OCI-LY1 (cell line): ENCODE measurements around the gene CNOT8.

Experiments used
- H2AFZ ChIP-seq: fragments of 200-600 bp; sonication (generic), shearing (Covaris generic); 2 replicates; pipeline ENCODE4 v1.6.0; 2014; ENCODE audit warnings: antibody characterized with exemption, mild to moderate bottlenecking, low read length
- H3F3A ChIP-seq: fragments of 200-600 bp; sonication (generic), shearing (Covaris generic); 2 replicates; pipeline ENCODE4 v1.6.0; 2014; ENCODE audit warnings: mild to moderate bottlenecking, antibody characterized with exemption, low read length, moderate library complexity; ENCODE audit not compliant: insufficient read depth
- H3K27ac ChIP-seq: fragments of 200-600 bp; sonication (generic); 2 replicates; pipeline ENCODE4 v1.5.1; 2014; ENCODE audit warnings: low read length, mixed run types, mild to moderate bottlenecking, low read depth; ENCODE audit not compliant: poor library complexity, severe bottlenecking
- H3K27me3 ChIP-seq: fragments of 200-600 bp; sonication (generic); 2 replicates; pipeline ENCODE4 v1.6.0; 2014; ENCODE audit warnings: antibody characterized with exemption, mild to moderate bottlenecking, low read length, moderate library complexity; ENCODE audit not compliant: insufficient read depth
- H3K36me3 ChIP-seq: fragments of 200-600 bp; sonication (generic); 2 replicates; pipeline ENCODE4 v1.6.1; 2014; ENCODE audit warnings: mild to moderate bottlenecking, antibody characterized with exemption, low read length, moderate library complexity, mixed read lengths; ENCODE audit not compliant: insufficient read depth
- H3K4me1 ChIP-seq: fragments of 200-600 bp; sonication (generic); 2 replicates; pipeline ENCODE4 v1.5.1; 2014; ENCODE audit warnings: mild to moderate bottlenecking, low read length, moderate library complexity; ENCODE audit not compliant: insufficient read depth, severe bottlenecking
- H3K4me2 ChIP-seq: fragments of 200-600 bp; sonication (generic), shearing (Covaris generic); 2 replicates; pipeline ENCODE4 v1.6.1; 2014; ENCODE audit warnings: low read length
- H3K4me3 ChIP-seq: fragments of 200-600 bp; sonication (generic); 2 replicates; pipeline ENCODE4 v1.5.1; 2014; ENCODE audit warnings: low read length, low read depth, mild to moderate bottlenecking, mixed read lengths; ENCODE audit not compliant: poor library complexity, severe bottlenecking
- H3K79me2 ChIP-seq: fragments of 200-600 bp; shearing (Covaris generic); 2 replicates; pipeline ENCODE4 v1.6.1; 2016; ENCODE audit warnings: mixed run types, low read length, mixed read lengths; ENCODE audit not compliant: insufficient read depth
- H3K9ac ChIP-seq: fragments of 200-600 bp; sonication (generic), shearing (Covaris generic); 2 replicates; pipeline ENCODE4 v1.6.1; 2014; ENCODE audit warnings: mild to moderate bottlenecking, low read length, mixed read lengths
- H3K9me2 ChIP-seq: fragments of 200-600 bp; sonication (generic), shearing (Covaris generic); 2 replicates; pipeline ENCODE4 v1.6.1; 2014; ENCODE audit warnings: low read depth, mild to moderate bottlenecking, low read length, mixed read lengths
- H3K9me3 ChIP-seq: fragments of 200-600 bp; shearing (Covaris generic); 2 replicates; pipeline ENCODE4 v1.6.1; 2014; ENCODE audit warnings: low read length, mixed read lengths
- H4K20me1 ChIP-seq: fragments of 200-600 bp; sonication (generic), shearing (Covaris generic); 2 replicates; pipeline ENCODE4 v1.6.0; 2016; ENCODE audit warnings: mild to moderate bottlenecking, low read length; ENCODE audit not compliant: insufficient read depth
- EZH2 ChIP-seq: fragments of 200-600 bp; sonication (generic), shearing (Covaris generic); IDR thresholded peaks from 2 replicates; pipeline ENCODE4 v1.8.0; 2017; ENCODE audit warnings: borderline replicate concordance, mixed run types, mild to moderate bottlenecking, antibody characterized with exemption, low read length, moderate library complexity, mixed read lengths
- TF ChIP-seq, protein P1 (sequence below): fragments of 200-600 bp; sonication (generic), shearing (Covaris generic); IDR thresholded peaks from 2 replicates; pipeline ENCODE4 v1.5.1; 2017; ENCODE audit warnings: mild to moderate bottlenecking, antibody characterized with exemption, low read length, moderate library complexity, mixed read lengths

Gene CNOT8

DNA sequence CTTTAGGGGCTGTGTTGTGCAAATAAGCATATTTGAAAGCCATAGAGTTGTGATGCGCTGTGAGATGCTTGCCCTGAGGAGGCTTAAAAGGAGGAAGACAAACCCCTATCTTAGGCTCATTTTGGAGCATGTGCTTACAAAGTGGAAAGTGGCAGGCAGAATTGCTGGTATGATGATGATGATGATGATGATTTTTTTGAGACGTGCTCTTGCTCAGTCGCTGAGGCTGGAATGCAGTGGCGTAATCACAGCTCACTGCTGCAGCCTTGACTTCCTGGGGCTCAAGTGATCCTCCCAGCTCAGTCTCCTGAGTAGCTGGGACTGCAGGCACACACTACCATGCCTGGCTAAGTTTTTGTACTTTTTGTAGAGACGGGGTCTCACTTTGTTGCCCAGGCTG lies 1.7 kb downstream of the CNOT8 start:
- H3K4me3 ChIP-seq, result peak overlapping the region; percentile 82
- peak overlapping the region; percentile 95 for H3K27ac ChIP-seq
- H3K9me2 ChIP-seq, result no peaks in the 10 kb centered on the region
- H3K4me1 ChIP-seq, result peaks cover 39% of the 10 kb centered on the region
- H3K79me2 ChIP-seq, result peaks cover 54% of the 10 kb centered on the region
- peak overlapping the region; percentile 97 for H3K4me2 ChIP-seq
- H4K20me1 ChIP-seq, result no peaks in the 10 kb centered on the region
- H3F3A ChIP-seq, result no peaks in the 10 kb centered on the region
- peak overlapping the region; percentile 80 for H3K9ac ChIP-seq
- no peak overlapping the region for H2AFZ ChIP-seq
- no peak for TF ChIP-seq EZH2
- TF ChIP-seq, protein P1, sequence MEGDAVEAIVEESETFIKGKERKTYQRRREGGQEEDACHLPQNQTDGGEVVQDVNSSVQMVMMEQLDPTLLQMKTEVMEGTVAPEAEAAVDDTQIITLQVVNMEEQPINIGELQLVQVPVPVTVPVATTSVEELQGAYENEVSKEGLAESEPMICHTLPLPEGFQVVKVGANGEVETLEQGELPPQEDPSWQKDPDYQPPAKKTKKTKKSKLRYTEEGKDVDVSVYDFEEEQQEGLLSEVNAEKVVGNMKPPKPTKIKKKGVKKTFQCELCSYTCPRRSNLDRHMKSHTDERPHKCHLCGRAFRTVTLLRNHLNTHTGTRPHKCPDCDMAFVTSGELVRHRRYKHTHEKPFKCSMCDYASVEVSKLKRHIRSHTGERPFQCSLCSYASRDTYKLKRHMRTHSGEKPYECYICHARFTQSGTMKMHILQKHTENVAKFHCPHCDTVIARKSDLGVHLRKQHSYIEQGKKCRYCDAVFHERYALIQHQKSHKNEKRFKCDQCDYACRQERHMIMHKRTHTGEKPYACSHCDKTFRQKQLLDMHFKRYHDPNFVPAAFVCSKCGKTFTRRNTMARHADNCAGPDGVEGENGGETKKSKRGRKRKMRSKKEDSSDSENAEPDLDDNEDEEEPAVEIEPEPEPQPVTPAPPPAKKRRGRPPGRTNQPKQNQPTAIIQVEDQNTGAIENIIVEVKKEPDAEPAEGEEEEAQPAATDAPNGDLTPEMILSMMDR, result no peak
- H3K27me3 ChIP-seq, result no peaks in the 10 kb centered on the region
- peaks cover 36% of the 10 kb centered on the region for H3K36me3 ChIP-seq
- no peaks in the 10 kb centered on the region for H3K9me3 ChIP-seq

DNA sequence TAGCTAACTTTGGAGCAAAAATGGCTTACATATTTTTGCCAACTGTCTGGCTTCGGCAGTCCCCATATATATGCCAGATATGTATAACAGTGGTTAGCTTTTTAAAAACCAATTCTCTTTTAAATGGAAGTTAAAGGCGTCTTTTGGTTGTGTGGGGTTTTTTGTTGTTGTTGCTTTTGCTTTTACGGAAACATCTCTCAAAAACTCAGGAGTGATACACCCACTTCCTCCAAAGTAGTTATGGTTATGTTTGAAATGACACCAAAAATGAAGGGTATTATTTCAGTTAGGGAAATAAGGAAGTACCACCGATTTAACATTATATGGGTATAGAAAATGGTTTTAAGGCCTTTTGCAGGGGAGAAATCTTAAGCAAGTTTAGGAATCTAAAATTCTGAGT lies 2.3 kb downstream of the CNOT8 start:
- Histone ChIP-seq H3K9ac (peak overlapping the region; percentile 80; the same call in 1 of the 2 replicates), H3K4me1 (peaks cover 39% of the 10 kb centered on the region)

DNA sequence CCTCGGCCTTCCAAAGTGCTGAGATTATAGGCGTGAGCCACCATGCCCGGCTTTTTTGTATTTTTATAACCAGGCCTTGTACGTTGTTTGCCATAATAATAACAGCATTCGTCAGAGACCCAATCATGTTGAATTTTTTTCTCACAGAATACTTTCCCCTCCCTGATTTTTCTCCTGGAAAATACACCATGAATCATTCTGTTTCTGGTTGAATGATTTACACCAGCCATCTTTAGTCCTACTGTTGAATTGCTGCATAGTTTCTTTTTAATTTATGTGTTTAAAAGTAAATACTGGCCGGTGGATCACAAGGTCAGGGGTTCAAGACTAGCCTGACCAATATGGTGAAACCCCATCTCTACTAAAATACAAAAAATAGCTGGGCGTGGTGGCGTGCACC lies 3.5 kb downstream of the CNOT8 start:
- Histone ChIP-seq H3K36me3 (peaks cover 54% of the 10 kb centered on the region), H2AFZ (no peak overlapping the region), H3K9me2 (no peaks in the 10 kb centered on the region), H3K27ac (no peak overlapping the region), H3K9me3 (no peaks in the 10 kb centered on the region), H3K4me2 (no peak overlapping the region), H4K20me1 (no peaks in the 10 kb centered on the region), H3K4me1 (peaks cover 34% of the 10 kb centered on the region), H3K9ac (no peak overlapping the region), H3K79me2 (peaks cover 54% of the 10 kb centered on the region), H3K27me3 (no peaks in the 10 kb centered on the region), H3F3A (no peaks in the 10 kb centered on the region), H3K4me3 (no peak overlapping the region)
- no peak for TF ChIP-seq EZH2
- TF ChIP-seq, protein P1, result no peak

More for the DNA sequence above, 2.3 kb downstream of the CNOT8 start:
- no peak overlapping the region for H2AFZ ChIP-seq
- peak overlapping the region; percentile 82 for H3K4me3 ChIP-seq
- peak overlapping the region; percentile 95 for H3K27ac ChIP-seq
- TF ChIP-seq, protein P1, result no peak
- TF ChIP-seq EZH2, result no peak
- H3K27me3 ChIP-seq, result no peaks in the 10 kb centered on the region
- no peaks in the 10 kb centered on the region for H3F3A ChIP-seq
- H3K9me2 ChIP-seq, result no peaks in the 10 kb centered on the region
- H3K4me2 ChIP-seq, result peak overlapping the region; percentile 97
- no peaks in the 10 kb centered on the region for H3K9me3 ChIP-seq
- H4K20me1 ChIP-seq, result no peaks in the 10 kb centered on the region
- peaks cover 54% of the 10 kb centered on the region for H3K79me2 ChIP-seq
- peaks cover 42% of the 10 kb centered on the region for H3K36me3 ChIP-seq
